Right kidney (tissue), 1 donor: ENCODE measurements around the gene CABP1.

Experiments used
- DNase-seq: peaks from one replicate; pipeline ENCODE4 v3.0.0-alpha.2; 2016

The CABP1 gene

GRCh38 chr12:120692524-120693033 is 52.2 kb downstream of the CABP1 start:
- DNase-seq = no peak

GRCh38 chr12:120693848-120694247 is 53.4 kb downstream of the CABP1 start:
- no peak for DNase-seq

GRCh38 chr12:120696626-120697025 is 56.2 kb downstream of the CABP1 start:
- DNase-seq = no peak

GRCh38 chr12:120697344-120697743 is 56.9 kb downstream of the CABP1 start:
- DNase-seq = no peak

- DNase-seq = no peak
Observed at GRCh38 chr12:120698665-120699064, 58.2 kb downstream of the CABP1 start.

GRCh38 chr12:120699553-120699952 is 59.1 kb downstream of the CABP1 start:
- DNase-seq = no peak

GRCh38 chr12:120700886-120701285 is 60.5 kb downstream of the CABP1 start:
- DNase-seq = no peak

GRCh38 chr12:120702637-120703036 is 62.2 kb downstream of the CABP1 start:
- DNase-seq = no peak

GRCh38 chr12:120703311-120703942 is 63.0 kb downstream of the CABP1 start:
- DNase-seq = no peak

GRCh38 chr12:120705618-120706017 is 65.2 kb downstream of the CABP1 start:
- DNase-seq = no peak

- DNase-seq = no peak
Observed at GRCh38 chr12:120706029-120706428, 65.6 kb downstream of the CABP1 start.

- no peak for DNase-seq
Observed at GRCh38 chr12:120708651-120709050, 68.2 kb downstream of the CABP1 start.

GRCh38 chr12:120710031-120710804 is 69.8 kb downstream of the CABP1 start, which contains the start of gene UNC119B:
UNC119B (plus strand) TSS chr12:120710458; CDS start chr12:120710475, 17 bp downstream.
- peak; percentile 96 for DNase-seq

- DNase-seq = no peak
Observed at GRCh38 chr12:120710805-120711296, 70.4 kb downstream of the CABP1 start.

GRCh38 chr12:120711411-120711810 is 71.0 kb downstream of the CABP1 start:
- no peak for DNase-seq

- no peak for DNase-seq
Observed at GRCh38 chr12:120712610-120713009, 72.2 kb downstream of the CABP1 start.

- DNase-seq = peak; percentile 26
Observed at GRCh38 chr12:120713861-120714482, 73.5 kb downstream of the CABP1 start.
